B cell (primary cell): Measurements from ENCODE around the gene TCF12. TPM values are rescaled to one million over a fixed set of nuclear protein-coding genes. Genes with fewer than 3 reads are reported as not detected.

Experiments
- ATAC-seq: fragments of 200-7000 bp; cut with Tn5 transposase; one replicate; pipeline ENCODE4 v1.10.0; 2021; ENCODE audit warnings: low read depth, mild to moderate bottlenecking, moderate number of reproducible peaks, moderate library complexity
- CTCF ChIA-PET: fragments of 350-600 bp; sonication (Branson Sonifier 250); formaldehyde crosslinking; loops from one replicate; lab custom pipeline; 2021; ENCODE audit warnings: antibody characterized with exemption, inconsistent platforms; lab: Charles Lee
- POLR2A ChIA-PET: fragments of 350-600 bp; sonication (Branson Sonifier 250); formaldehyde crosslinking; loops from one replicate; lab custom pipeline; 2021; ENCODE audit warnings: antibody characterized with exemption; lab: Charles Lee
- DNase-seq: peaks from one replicate; pipeline ENCODE4 v3.0.0; 2013
- H2AFZ ChIP-seq: 2 replicates; pipeline ENCODE4 v1.6.1; 2012; ENCODE audit warnings: mild to moderate bottlenecking, low read depth, low read length; ENCODE audit not compliant: insufficient read depth, poor library complexity, severe bottlenecking
- H3K27ac ChIP-seq, 2 donors: 1 replicate in 1 of 2; 2 replicates in 1 of 2; pipeline ENCODE4 v1.5.1; 2012 to 2013; ENCODE audit warnings: low read length in 2 of 2, mild to moderate bottlenecking in 2 of 2, moderate library complexity in 1 of 2
- H3K27me3 ChIP-seq, 4 experiments: fragments of 200-600 bp in 1 of 4; sonication (generic) in 1 of 4; replicated peaks in 1 of 4; 1 replicate in 2 of 4; 2 replicates in 2 of 4; pipeline versions ENCODE4 v1.6.1 to v1.7.0; 2013 to 2016; ENCODE audit warnings: low read length in 3 of 4, mild to moderate bottlenecking in 2 of 4, mixed read lengths in 1 of 4, moderate library complexity in 1 of 4; ENCODE audit not compliant: insufficient read depth in 4 of 4, control insufficient read depth in 3 of 4; ENCODE audit errors: control extremely low read depth in 1 of 4
- H3K36me3 ChIP-seq, 2 experiments: replicated peaks in 1 of 2; 1 replicate in 1 of 2; 2 replicates in 1 of 2; pipeline versions ENCODE4 v1.6.1 to v1.7.1; 2013; ENCODE audit warnings: low read length in 1 of 2; ENCODE audit not compliant: insufficient read depth in 2 of 2, control insufficient read depth in 1 of 2; ENCODE audit errors: control extremely low read depth in 1 of 2, extremely low read depth in 1 of 2
- H3K4me1 ChIP-seq, 2 donors: fragments of 200-600 bp in 1 of 2; sonication (generic) in 1 of 2; 1 replicate in 1 of 2; 2 replicates in 1 of 2; pipeline versions ENCODE4 v1.5.1 to v1.6.1; 2013 to 2017; ENCODE audit warnings: low read length in 2 of 2; ENCODE audit not compliant: control insufficient read depth in 2 of 2, insufficient read depth in 2 of 2
- H3K4me2 ChIP-seq: replicated peaks from 2 replicates; pipeline ENCODE3; 2012; ENCODE audit warnings: mild to moderate bottlenecking, low read depth, low read length; ENCODE audit not compliant: poor library complexity, severe bottlenecking
- H3K4me3 ChIP-seq, 5 experiments: fragments of 200-600 bp in 1 of 5; sonication (generic) in 1 of 5; 1 replicate in 3 of 5; 2 replicates in 2 of 5; pipeline versions ENCODE4 v1.5.1 to v1.7.0; 2011 to 2016; ENCODE audit warnings: low read length in 4 of 5, mild to moderate bottlenecking in 4 of 5, low read depth in 2 of 5, control low read depth in 1 of 5, moderate library complexity in 1 of 5; ENCODE audit not compliant: insufficient read depth in 1 of 5; ENCODE audit errors: control extremely low read depth in 1 of 5, extremely low read depth in 1 of 5
- H3K79me2 ChIP-seq: fragments of 200-600 bp; sonication (generic); one replicate; pipeline ENCODE4 v1.6.0; 2016; ENCODE audit warnings: low read length; ENCODE audit not compliant: control insufficient read depth, insufficient read depth
- H3K9ac ChIP-seq: fragments of 200-600 bp; sonication (generic); 2 replicates; pipeline ENCODE4 v1.6.1; 2017; ENCODE audit warnings: mild to moderate bottlenecking, low read length, moderate library complexity
- H3K9me3 ChIP-seq, 3 donors: one replicate each; pipeline versions ENCODE4 v1.6.1 to v1.7.1; 2013; ENCODE audit warnings: low read length in 2 of 3; ENCODE audit not compliant: control insufficient read depth in 2 of 3, insufficient read depth in 1 of 3; ENCODE audit errors: control extremely low read depth in 1 of 3
- H4K20me1 ChIP-seq: 2 replicates; pipeline ENCODE4 v1.6.0; 2012; ENCODE audit warnings: mild to moderate bottlenecking, low read length; ENCODE audit not compliant: insufficient read depth, control insufficient read depth, poor library complexity, severe bottlenecking
- H3K27ac Mint-ChIP-seq: one replicate; pipeline ENCODE4 v1.8.0; 2021; ENCODE audit warnings: mixed read lengths
- H3K27me3 Mint-ChIP-seq: one replicate; pipeline ENCODE4 v1.8.0; 2021; ENCODE audit warnings: mixed read lengths
- H3K4me1 Mint-ChIP-seq: one replicate; pipeline ENCODE4 v1.8.0; 2021; ENCODE audit warnings: mixed read lengths
- H3K4me3 Mint-ChIP-seq: one replicate; pipeline ENCODE4 v1.8.0; 2021; ENCODE audit warnings: mixed read lengths
- H3K9me3 Mint-ChIP-seq: one replicate; pipeline ENCODE4 v1.8.0; 2022; ENCODE audit warnings: mixed read lengths; ENCODE audit not compliant: insufficient read depth
- CTCF ChIP-seq: fragments of 200-600 bp; IDR thresholded peaks from one replicate; pipeline ENCODE4 v1.8.0; 2022; ENCODE audit warnings: antibody characterized with exemption, mild to moderate bottlenecking
- EZH2 ChIP-seq: IDR thresholded peaks from 2 replicates; pipeline ENCODE4 v1.6.1; 2012; ENCODE audit warnings: borderline replicate concordance, low read depth, mild to moderate bottlenecking, moderate library complexity, low read length; ENCODE audit not compliant: insufficient read depth, poor library complexity, severe bottlenecking
- WGBS: methylation state at CpG from one replicate; pipeline ENCODE4 v1.1.5; 2013; ENCODE audit warnings: missing lambda C conversion rate; ENCODE audit not compliant: insufficient coverage; 5-methylcytosine and 5-hydroxymethylcytosine counted together
- intact Hi-C: fragments of 100-400 bp; cut with micrococcal nuclease; formaldehyde crosslinking; loops from one replicate; pipeline ENCODE4 v1.10.0; 2022
- polyA plus RNA-seq: library from polyadenylated mRNA; depleted of rRNA; stranded (reverse); fragments of >200 nt; gene quantifications from 2 replicates; pipeline ENCODE4 v1.2.3, GENCODE V29; 2012
- total RNA-seq, 2 donors: library from RNA; stranded (reverse); fragments of 120-200 nt in 1 of 2; gene quantifications; 1 replicate in 1 of 2; 2 replicates in 1 of 2; pipeline versions ENCODE4 v1.2.3 to v1.2.4, GENCODE V29; 2013 to 2022

TCF12 gene
- total and polyA plus RNA-seq, 2 donors (not counting 1 experiment from before 2014, with no cell fraction given), result 27.1 to 131 TPM

GRCh38 chr15:57038040-57038439 lies 119.6 kb downstream of the TCF12 start:
- H3K9me3 Mint-ChIP-seq, result no peaks in the 10 kb centered on the region
- H3K4me1 Mint-ChIP-seq, result peaks cover 52% of the 10 kb centered on the region
- CTCF ChIA-PET, result no interaction called here
- Histone ChIP-seq H3K9me3 (no peaks in the 10 kb centered on the region), H3K4me2 (no peak overlapping the region), H3K4me3 (no peak overlapping the region), H3K36me3 (no peaks in the 10 kb centered on the region), H3K27ac (no peak overlapping the region), H3K27me3 (no peaks in the 10 kb centered on the region), H3K4me1 (peaks cover 4 to 20% of the 10 kb centered on the region in 2 donors), H2AFZ (no peak overlapping the region), H4K20me1 (peaks cover 7% of the 10 kb centered on the region), H3K9ac (no peak overlapping the region), H3K79me2 (peaks cover 36% of the 10 kb centered on the region)
- DNase-seq (no peak), ATAC-seq (no peak)
- H3K27me3 Mint-ChIP-seq, result no peaks in the 10 kb centered on the region
- intact Hi-C loops, result no loop called here
- no peak for TF ChIP-seq EZH2
- TF ChIP-seq CTCF, result no peak
- H3K4me3 Mint-ChIP-seq, result no peak overlapping the region
- POLR2A ChIA-PET, result no interaction called here
- no peak overlapping the region for H3K27ac Mint-ChIP-seq
- WGBS, result 100% methylated on average over 2 of the region's 2 CpGs

GRCh38 chr15:57038496-57038895 lies 120.1 kb downstream of the TCF12 start:
- H3K4me3 Mint-ChIP-seq, result no peak overlapping the region
- no peaks in the 10 kb centered on the region for H3K27me3 Mint-ChIP-seq
- H3K9me3 Mint-ChIP-seq, result no peaks in the 10 kb centered on the region
- Histone ChIP-seq H3K4me1 (peaks cover 4 to 20% of the 10 kb centered on the region in 2 donors), H2AFZ (no peak overlapping the region), H3K4me2 (no peak overlapping the region), H3K9me3 (no peaks in the 10 kb centered on the region), H3K27me3 (no peaks in the 10 kb centered on the region), H4K20me1 (peaks cover 7% of the 10 kb centered on the region), H3K27ac (no peak overlapping the region), H3K79me2 (peaks cover 39% of the 10 kb centered on the region), H3K36me3 (no peaks in the 10 kb centered on the region), H3K9ac (no peak overlapping the region), H3K4me3 (no peak overlapping the region)
- H3K4me1 Mint-ChIP-seq, result peaks cover 53% of the 10 kb centered on the region
- ATAC-seq (no peak), DNase-seq (no peak)
- no peak overlapping the region for H3K27ac Mint-ChIP-seq
- TF ChIP-seq EZH2, result no peak
- TF ChIP-seq CTCF, result no peak
- CTCF ChIA-PET, result no interaction called here
- POLR2A ChIA-PET, result no interaction called here
- 100% methylated on average over 1 of the region's 5 CpGs for WGBS
- intact Hi-C loops, result no loop called here
